ENCODE data around the gene RPH3AL.

Gene RPH3AL

GRCh38 chr17:307741-308507 is 44.7 kb downstream of the RPH3AL start:
- no peak overlapping the region for H3K4me3 ChIP-seq (ENCODE audit: low read depth, low read length)
- TF ChIP-seq CTCF (IDR thresholded peaks at IDR 0.05; ENCODE audit: control insufficient read depth, extremely low read depth, insufficient read depth) = no peak
- no peak for DNase-seq (ENCODE audit: low read depth)

GRCh38 chr17:307295-307691 is 45.3 kb downstream of the RPH3AL start:
- H3K4me3 ChIP-seq (ENCODE audit: low read depth, low read length) = no peak overlapping the region
- DNase-seq (ENCODE audit: low read depth) = no peak
- TF ChIP-seq CTCF (IDR thresholded peaks at IDR 0.05; ENCODE audit: control insufficient read depth, extremely low read depth, insufficient read depth) = no peak

- no peak for TF ChIP-seq CTCF (IDR thresholded peaks at IDR 0.05; ENCODE audit: control insufficient read depth, extremely low read depth, insufficient read depth)
- DNase-seq (ENCODE audit: low read depth) = no peak
- no peak overlapping the region for H3K4me3 ChIP-seq (ENCODE audit: low read depth, low read length)
Measured at GRCh38 chr17:306536-307294, 45.9 kb downstream of the RPH3AL start.

- TF ChIP-seq CTCF (IDR thresholded peaks at IDR 0.05; ENCODE audit: control insufficient read depth, extremely low read depth, insufficient read depth) = no peak
- H3K4me3 ChIP-seq (ENCODE audit: low read depth, low read length) = no peak overlapping the region
- DNase-seq (ENCODE audit: low read depth) = no peak
Measured at GRCh38 chr17:306116-306515, 46.5 kb downstream of the RPH3AL start.

- no peak overlapping the region for H3K4me3 ChIP-seq (ENCODE audit: low read depth, low read length)
- no peak for TF ChIP-seq CTCF (IDR thresholded peaks at IDR 0.05; ENCODE audit: control insufficient read depth, extremely low read depth, insufficient read depth)
- no peak for DNase-seq (ENCODE audit: low read depth)
Measured at GRCh38 chr17:305090-305976, 47.3 kb downstream of the RPH3AL start.

GRCh38 chr17:304461-304860 is 48.1 kb downstream of the RPH3AL start:
- no peak for DNase-seq (ENCODE audit: low read depth)
- no peak overlapping the region for H3K4me3 ChIP-seq (ENCODE audit: low read depth, low read length)
- TF ChIP-seq CTCF (IDR thresholded peaks at IDR 0.05; ENCODE audit: control insufficient read depth, extremely low read depth, insufficient read depth) = no peak
